IMR-90 (cell line): ENCODE data around the gene TSKS.
A peak's percentile ranks its signal among the peaks of the same experiment; 100 is the strongest.

ENCODE experiments used
- BHLHE40 ChIP-seq: fragments of 150-350 bp; IDR thresholded peaks from 2 replicates; pipeline ENCODE4 v1.6.1; 2016; ENCODE audit warnings: mild to moderate bottlenecking, low read depth, low read length
- CEBPB ChIP-seq: IDR thresholded peaks from 2 replicates; pipeline ENCODE4 v1.6.1; 2012; ENCODE audit warnings: low read depth, low read length, improper control_type of control experiment
- CTCF ChIP-seq: conservative IDR thresholded peaks from 2 replicates; pipeline ENCODE4 v1.5.1; 2012; ENCODE audit warnings: mild to moderate bottlenecking, low read depth, low read length, improper control_type of control experiment
- ELK1 ChIP-seq: fragments of 150-350 bp; IDR thresholded peaks from 2 replicates; pipeline ENCODE4 v1.6.1; 2016; ENCODE audit warnings: low read depth, mild to moderate bottlenecking, low read length, moderate library complexity, borderline replicate concordance
- FOS ChIP-seq: fragments of 150-350 bp; IDR thresholded peaks from 2 replicates; pipeline ENCODE4 v1.6.1; 2016; ENCODE audit warnings: low read depth, low read length
- MAFK ChIP-seq: IDR thresholded peaks from 2 replicates; pipeline ENCODE4 v1.6.1; 2012; ENCODE audit warnings: low read depth, low read length, improper control_type of control experiment
- MAZ ChIP-seq: IDR thresholded peaks from 2 replicates; pipeline ENCODE4 v1.6.1; 2012; ENCODE audit warnings: low read depth, mild to moderate bottlenecking, low read length, improper control_type of control experiment, moderate library complexity, borderline replicate concordance
- MXI1 ChIP-seq: IDR thresholded peaks from 2 replicates; pipeline ENCODE4 v1.6.1; 2012; ENCODE audit warnings: low read depth, mild to moderate bottlenecking, low read length, moderate library complexity, borderline replicate concordance
- NFE2L2 ChIP-seq: fragments of 150-350 bp; IDR thresholded peaks from 2 replicates; pipeline ENCODE4 v1.6.1; 2016; ENCODE audit warnings: low read depth, mild to moderate bottlenecking, low read length
- POLR2A ChIP-seq: IDR thresholded peaks from 2 replicates; pipeline ENCODE4 v1.6.1; 2012; ENCODE audit warnings: mild to moderate bottlenecking, low read depth, low read length
- RAD21 ChIP-seq: IDR thresholded peaks from 2 replicates; pipeline ENCODE4 v1.6.1; 2012; ENCODE audit warnings: low read length, improper control_type of control experiment
- RCOR1 ChIP-seq: IDR thresholded peaks from 2 replicates; pipeline ENCODE4 v1.6.1; 2012; ENCODE audit warnings: mild to moderate bottlenecking, low read length, improper control_type of control experiment; ENCODE audit not compliant: insufficient replicate concordance
- RFX5 ChIP-seq: IDR thresholded peaks from 2 replicates; pipeline ENCODE4 v1.8.0; 2012; ENCODE audit warnings: low read depth, mild to moderate bottlenecking, low read length, moderate library complexity
- SMC3 ChIP-seq: fragments of 150-350 bp; IDR thresholded peaks from 2 replicates; pipeline ENCODE4 v1.6.1; 2016; ENCODE audit warnings: low read depth, mild to moderate bottlenecking, antibody characterized with exemption, low read length, moderate library complexity

- TF ChIP-seq CTCF (no peak), POLR2A (peak; percentile 73; the same call in 1 of the 2 replicates), RAD21 (no peak), RFX5 (no peak), MAFK (no peak), SMC3 (no peak), ELK1 (no peak), BHLHE40 (no peak), MXI1 (no peak), NFE2L2 (no peak), FOS (no peak), RCOR1 (no peak), CEBPB (no peak), MAZ (no peak)
Observed at GRCh38 chr19:49690656-49691242, 72.4 kb downstream of the TSKS start, which contains the start of gene CPT1C.
